Islet precursor cell (in vitro differentiated cells): Measurements from ENCODE around the gene ZNF511.

Experiments used
- DNase-seq: peaks from one replicate; pipeline ENCODE4 v3.0.0-alpha.2; 2018

The ZNF511 gene

GRCh38 chr10:133293810-133294119 lies 14.9 kb upstream of the ZNF511 start:
- no peak for DNase-seq

- DNase-seq, result no peak
These were observed 14.5 kb upstream of the ZNF511 start for GRCh38 chr10:133294189-133294588.

- no peak for DNase-seq
These were observed 13.0 kb upstream of the ZNF511 start for GRCh38 chr10:133295426-133296320.

GRCh38 chr10:133297504-133297903 lies 11.2 kb upstream of the ZNF511 start:
- no peak for DNase-seq

GRCh38 chr10:133298466-133298865 lies 10.2 kb upstream of the ZNF511 start:
- no peak for DNase-seq

GRCh38 chr10:133299224-133299623 lies 9.5 kb upstream of the ZNF511 start:
- no peak for DNase-seq

GRCh38 chr10:133299738-133300137 lies 9.0 kb upstream of the ZNF511 start:
- no peak for DNase-seq

- no peak for DNase-seq
These were observed 6.5 kb upstream of the ZNF511 start for GRCh38 chr10:133302230-133302629.

- DNase-seq, result no peak
These were observed 5.5 kb upstream of the ZNF511 start for GRCh38 chr10:133303206-133303605.

- DNase-seq, result no peak
These were observed 2.6 kb upstream of the ZNF511 start for GRCh38 chr10:133306097-133306476.

- no peak for DNase-seq
These were observed 1.8 kb upstream of the ZNF511 start for GRCh38 chr10:133306941-133307379.

GRCh38 chr10:133307776-133308420 lies 816 bp upstream of the ZNF511 start:
- peak; percentile 92 for DNase-seq

- peak; percentile 97 for DNase-seq
These were observed 496 bp downstream of the ZNF511 start for GRCh38 chr10:133309100-133309719.

GRCh38 chr10:133309720-133310398 lies 1.1 kb downstream of the ZNF511 start:
- no peak for DNase-seq

- no peak for DNase-seq
These were observed 1.7 kb downstream of the ZNF511 start for GRCh38 chr10:133310399-133310755.

GRCh38 chr10:133310789-133311188 lies 2.1 kb downstream of the ZNF511 start:
- DNase-seq, result no peak

- no peak for DNase-seq
These were observed 2.9 kb downstream of the ZNF511 start for GRCh38 chr10:133311570-133311969.

- DNase-seq, result no peak
These were observed 3.5 kb downstream of the ZNF511 start for GRCh38 chr10:133312016-133312768.

- no peak for DNase-seq
These were observed 4.0 kb downstream of the ZNF511 start for GRCh38 chr10:133312769-133313145.

- DNase-seq, result no peak
These were observed 4.5 kb downstream of the ZNF511 start for GRCh38 chr10:133313192-133313591.

- DNase-seq, result no peak
These were observed 6.2 kb downstream of the ZNF511 start for GRCh38 chr10:133314911-133315310.

- no peak for DNase-seq
These were observed 7.1 kb downstream of the ZNF511 start for GRCh38 chr10:133315847-133316246.

- DNase-seq, result no peak
These were observed 7.6 kb downstream of the ZNF511 start for GRCh38 chr10:133316266-133316665.
